ENCODE measurements around the gene ANGPTL4.
"Not testable (repeated sequence)": the region's sequence is repeated elsewhere in the genome, so short reads cannot be mapped to it uniquely, and the experiment has no call there.

ANGPTL4 gene

DNA sequence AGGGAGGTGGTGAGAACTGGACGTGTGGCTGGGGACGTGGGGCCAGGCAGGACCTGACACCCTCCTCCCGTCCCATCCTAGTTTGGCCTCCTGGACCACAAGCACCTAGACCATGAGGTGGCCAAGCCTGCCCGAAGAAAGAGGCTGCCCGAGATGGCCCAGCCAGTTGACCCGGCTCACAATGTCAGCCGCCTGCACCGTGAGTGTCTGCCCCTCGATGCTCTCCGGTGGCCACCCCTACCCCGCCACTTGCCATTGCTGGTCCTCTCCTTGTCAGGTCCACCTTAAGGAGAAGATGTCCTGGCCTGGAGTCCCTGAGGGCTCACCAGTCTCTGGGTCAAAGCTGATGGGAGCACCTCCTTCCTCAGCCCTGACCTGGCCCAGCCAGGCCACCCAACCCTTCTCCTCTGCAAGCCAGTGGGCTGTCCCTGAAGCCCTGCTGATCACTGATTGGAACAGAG lies 2.2 kb downstream of the ANGPTL4 start:
- no peak for DNase-seq

DNA sequence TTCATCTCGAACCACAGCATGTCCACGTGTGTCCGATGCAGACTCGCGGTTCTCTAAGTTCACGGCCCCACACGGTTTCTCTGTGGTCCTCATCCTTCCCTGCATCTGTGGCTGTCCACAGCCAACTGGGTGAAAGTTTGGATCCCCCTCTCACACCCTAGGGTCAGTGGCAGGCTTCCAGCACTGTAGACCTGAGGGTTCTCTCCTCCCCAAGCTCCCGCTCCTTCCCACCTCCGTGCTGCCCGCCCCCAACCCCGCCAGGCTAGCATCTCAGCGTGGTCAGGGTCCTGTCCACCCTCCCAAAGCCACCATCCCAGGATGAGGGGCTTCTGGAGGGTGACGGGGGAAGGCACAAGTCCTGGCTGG lies 3.0 kb downstream of the ANGPTL4 start:
- no peak for DNase-seq

DNA sequence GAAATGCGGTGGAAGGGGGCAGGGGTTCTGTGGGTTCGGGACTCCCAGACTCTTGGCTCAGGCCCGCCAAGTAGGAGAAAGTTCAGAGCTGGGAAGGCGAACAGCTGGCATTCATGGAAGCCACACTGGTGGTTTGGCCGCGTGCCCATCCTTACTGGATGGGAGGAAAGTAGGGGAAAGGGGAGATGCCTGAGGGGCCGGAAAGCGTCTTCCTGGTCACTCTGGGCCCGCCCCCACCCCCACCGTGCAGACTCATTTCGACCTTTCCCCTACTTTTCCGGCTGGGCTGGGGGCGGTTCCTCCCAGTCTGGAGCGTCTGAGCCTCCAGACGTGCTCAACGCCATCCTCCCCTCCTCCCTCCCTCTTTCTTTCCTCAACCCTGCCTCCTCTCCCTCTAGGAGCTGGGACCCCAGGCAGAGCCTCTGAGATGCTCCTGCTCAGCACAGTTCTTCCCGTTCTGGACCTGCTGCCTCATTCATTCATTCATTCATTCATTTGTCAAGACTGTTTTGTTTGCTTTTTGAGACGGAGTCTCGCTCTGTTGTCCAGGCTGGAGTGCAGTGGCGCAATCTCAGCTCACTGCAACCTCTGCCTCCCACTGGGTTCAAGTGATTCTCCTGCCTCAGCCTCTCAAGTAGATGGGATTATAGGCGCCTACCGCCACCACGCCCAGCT lies 3.5 kb downstream of the ANGPTL4 start:
- DNase-seq: peak; percentile 13

DNA sequence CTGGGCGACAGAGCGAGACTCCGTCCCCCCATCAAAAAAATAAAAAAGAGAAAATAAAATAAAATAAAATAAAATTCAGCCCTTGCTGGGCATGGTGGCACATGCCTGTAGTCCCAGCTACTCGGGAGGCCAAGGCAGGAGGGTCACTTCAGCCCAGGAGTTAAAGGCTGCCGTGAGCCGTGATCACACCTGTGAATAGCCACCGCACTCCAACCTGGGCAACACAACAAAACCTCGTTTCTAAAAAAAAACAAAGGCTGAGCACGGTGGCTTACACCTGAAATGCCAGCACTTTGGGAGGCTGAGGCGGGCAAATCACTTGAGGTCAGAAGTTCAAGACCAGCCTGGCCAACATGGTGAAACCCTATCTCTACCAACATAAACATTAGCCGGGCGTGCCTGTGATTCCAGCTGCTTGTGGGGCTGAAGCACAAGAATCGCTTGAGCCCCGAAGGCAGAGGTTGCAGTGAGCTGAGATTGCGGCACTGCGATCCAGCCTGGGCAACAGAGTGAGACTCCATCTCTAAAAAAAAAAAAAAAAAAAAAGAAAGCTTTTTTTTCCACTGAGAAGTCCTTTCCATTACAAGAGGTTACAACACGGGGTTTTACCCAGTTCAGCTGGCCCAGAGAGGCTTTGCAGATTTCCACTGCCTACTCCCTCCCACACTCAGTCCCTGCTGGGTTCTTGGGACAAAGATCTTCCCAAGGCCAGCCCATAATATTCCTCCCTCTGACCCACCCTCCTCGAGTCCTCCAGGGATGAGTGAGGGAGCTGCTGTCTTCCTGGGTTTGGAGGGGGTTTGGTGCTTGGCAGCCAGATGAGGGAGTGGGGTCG lies 6.4 kb downstream of the ANGPTL4 start:
- DNase-seq: no peak

DNA sequence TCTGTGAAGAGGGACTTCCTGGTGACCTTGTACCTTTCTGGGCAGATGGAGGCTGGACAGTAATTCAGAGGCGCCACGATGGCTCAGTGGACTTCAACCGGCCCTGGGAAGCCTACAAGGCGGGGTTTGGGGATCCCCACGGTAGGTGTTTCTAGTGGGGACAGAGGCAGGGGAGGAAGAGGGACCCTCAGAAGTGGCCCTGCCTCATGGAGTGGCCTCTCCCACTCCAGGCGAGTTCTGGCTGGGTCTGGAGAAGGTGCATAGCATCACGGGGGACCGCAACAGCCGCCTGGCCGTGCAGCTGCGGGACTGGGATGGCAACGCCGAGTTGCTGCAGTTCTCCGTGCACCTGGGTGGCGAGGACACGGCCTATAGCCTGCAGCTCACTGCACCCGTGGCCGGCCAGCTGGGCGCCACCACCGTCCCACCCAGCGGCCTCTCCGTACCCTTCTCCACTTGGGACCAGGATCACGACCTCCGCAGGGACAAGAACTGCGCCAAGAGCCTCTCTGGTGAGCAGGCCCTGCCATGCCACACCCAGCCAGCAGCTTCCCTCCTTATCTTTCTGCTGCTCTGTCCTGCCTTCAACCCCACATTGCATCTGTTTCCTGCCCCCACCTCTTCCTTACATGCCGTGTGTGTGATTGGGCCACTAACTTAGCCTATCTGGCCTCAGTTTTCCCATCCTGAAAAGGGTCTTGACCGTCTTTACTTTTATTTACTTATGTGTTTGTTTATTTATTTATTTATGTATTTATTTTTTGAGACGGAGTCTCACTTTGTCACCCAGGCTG lies 7.3 kb downstream of the ANGPTL4 start:
- no peak for DNase-seq

DNA sequence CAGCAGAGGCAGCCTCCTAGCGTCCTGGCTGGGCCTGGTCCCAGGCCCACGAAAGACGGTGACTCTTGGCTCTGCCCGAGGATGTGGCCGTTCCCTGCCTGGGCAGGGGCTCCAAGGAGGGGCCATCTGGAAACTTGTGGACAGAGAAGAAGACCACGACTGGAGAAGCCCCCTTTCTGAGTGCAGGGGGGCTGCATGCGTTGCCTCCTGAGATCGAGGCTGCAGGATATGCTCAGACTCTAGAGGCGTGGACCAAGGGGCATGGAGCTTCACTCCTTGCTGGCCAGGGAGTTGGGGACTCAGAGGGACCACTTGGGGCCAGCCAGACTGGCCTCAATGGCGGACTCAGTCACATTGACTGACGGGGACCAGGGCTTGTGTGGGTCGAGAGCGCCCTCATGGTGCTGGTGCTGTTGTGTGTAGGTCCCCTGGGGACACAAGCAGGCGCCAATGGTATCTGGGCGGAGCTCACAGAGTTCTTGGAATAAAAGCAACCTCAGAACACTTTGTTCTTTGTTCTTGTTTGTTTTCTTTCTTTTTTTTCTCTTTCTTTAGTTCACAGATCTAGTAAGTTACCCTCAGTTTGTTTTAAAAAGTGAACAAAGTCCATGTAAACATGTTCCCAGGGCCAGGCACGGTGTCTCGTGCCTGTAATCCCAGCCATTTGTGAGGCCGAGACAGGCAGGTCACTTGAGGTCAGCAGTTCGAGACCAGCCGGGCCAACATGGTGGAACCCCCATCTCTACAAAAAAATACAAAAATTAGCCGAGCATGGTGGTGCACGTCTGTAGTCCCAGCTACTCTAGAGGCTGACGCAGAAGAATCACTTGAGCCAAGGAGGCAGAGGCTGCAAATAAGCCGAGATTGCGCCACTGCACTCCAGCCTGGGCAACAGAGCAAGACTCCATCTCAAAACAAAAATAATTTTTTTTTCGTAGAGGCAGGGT lies 10.2 kb downstream of the ANGPTL4 start:
- DNase-seq: no peak

DNA sequence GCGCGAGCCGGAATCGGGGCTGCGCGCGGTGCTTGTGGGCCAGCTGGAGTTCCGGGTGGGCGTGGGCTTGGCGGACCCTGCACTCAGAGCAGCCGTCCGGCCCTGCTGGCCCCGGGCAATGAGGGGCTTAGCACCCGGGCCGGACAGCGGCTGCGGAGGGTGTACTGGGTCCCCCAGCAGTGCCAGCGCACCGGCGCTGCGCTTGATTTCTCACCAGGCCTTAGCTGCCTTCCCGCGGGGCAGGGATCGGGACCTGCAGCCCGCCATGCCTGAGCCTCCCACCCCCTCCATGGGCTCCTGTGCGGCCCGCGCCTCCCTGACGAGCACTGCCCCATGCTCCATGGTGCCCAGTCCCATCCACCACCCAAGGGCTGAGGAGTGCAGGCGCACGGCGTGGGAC lies 11.8 kb downstream of the ANGPTL4 start:
- DNase-seq: not testable (repeated sequence)

DNA sequence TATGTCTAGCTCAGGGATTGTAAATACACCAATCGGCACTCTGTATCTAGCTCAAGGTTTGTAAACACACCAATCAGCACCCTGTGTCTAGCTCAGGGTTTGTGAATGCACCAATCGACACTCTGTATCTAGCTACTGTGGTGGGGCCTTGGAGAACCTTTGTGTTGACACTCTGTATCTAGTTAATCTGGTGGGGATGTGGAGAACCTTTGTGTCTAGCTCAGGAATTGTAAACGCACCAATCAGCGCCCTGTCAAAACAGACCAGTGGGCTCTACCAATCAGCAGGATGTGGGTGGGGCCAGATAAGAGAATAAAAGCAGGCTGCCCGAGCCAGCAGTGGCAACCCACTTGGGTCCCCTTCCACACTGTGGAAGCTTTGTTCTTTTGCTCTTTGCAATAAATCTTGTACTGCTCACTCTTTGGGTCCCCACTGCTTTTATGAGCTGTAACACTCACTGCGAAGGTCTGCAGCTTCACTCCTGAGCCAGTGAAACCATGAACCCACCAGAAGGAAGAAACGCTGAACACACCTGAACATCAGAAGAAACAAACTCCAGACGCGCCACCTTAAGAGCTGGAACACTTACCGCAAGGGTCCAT lies 12.5 kb downstream of the ANGPTL4 start:
- not testable (repeated sequence) for DNase-seq

DNA sequence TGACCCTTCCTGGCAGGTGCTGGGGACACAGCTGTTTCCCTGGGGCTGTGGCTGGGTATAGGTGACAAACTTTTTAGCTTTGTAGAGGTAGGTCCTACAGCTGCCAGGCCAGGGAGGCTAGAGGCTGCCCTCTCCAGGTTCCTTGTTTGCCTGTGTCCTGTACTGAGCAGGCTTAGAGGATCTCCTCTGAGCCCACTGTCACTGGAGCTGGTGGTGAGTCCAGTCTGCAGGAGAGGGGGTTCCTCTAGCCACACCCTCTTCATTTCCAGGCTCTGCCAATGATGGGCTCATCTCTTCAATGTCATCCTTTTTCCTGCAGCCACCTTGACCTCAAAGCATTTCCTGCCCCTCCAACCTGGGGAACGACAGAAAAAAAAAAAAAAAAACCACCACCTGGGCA lies 13.6 kb downstream of the ANGPTL4 start:
- DNase-seq: no peak

DNA sequence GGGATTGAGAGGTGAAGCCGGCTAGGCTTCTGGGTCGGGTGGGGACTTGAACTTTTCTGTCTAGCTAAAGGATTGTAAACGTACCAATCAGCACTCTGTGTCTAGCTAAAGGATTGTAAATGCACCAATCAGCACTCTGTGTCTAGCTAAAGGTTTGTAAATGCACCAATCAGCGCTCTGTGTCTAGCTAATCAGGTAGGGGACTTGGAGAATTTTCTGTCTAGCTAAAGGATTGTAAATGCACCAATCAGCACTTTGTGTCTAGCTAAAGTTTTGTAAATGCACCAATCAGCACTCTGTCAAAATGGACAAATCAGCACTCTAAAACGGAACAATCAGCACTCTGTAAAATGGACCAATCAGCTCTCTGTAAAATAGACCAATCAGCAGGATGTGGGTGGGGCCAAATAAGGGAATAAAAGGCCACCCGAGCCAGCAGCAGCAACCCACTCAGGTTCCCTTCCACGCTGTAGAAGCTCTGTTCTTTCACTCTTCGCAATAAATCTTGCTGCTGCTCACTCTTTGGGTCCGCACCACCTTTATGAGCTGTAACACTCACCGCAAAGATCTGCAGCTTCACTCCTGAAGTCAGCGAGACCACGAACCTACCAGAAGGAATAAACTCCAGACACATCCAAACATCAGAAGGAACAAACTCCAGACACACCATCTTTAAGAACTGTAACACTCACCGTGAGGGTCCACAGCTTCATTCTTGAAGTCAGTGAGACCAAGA lies 15.4 kb downstream of the ANGPTL4 start:
- not testable (repeated sequence) for DNase-seq

DNA sequence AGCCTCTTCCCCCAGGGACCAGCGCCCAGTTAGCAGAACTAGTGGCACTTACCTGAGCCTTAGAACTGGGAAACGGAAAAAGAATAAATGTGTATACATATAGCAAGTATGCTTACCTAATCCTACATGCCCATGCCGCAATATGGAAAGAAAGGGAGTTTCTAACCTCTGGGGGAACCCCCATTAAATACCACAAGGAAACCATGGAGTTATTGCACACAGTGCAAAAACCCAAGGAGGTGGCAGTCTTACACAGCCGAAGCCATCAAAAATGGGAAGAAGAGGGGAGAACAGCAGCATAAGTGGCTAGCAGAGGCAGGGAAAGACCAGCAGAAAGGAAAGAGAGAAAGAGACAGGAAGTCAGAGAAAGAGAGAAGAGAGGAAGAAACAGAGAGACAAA lies 20.6 kb downstream of the ANGPTL4 start:
- not testable (repeated sequence) for DNase-seq

DNA sequence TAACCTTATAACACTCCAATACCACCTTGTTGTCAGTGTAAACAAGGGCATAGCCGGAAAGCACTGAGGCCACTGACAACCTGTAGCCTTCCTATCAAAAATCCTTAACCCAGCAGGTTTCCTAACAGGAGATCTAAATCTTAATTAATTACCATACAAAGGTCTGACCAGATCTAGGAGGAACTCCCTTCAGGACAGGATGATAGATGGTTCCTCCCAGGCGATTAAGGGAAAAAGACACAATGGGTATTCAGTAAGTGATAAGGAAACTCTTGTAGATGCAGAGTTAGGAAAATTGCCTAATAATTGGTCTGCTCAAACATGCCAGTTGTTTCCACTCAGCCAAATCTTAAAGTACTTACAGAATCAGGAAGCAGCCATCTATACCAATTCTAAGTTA lies 21.1 kb downstream of the ANGPTL4 start:
- not testable (repeated sequence) for DNase-seq

DNA sequence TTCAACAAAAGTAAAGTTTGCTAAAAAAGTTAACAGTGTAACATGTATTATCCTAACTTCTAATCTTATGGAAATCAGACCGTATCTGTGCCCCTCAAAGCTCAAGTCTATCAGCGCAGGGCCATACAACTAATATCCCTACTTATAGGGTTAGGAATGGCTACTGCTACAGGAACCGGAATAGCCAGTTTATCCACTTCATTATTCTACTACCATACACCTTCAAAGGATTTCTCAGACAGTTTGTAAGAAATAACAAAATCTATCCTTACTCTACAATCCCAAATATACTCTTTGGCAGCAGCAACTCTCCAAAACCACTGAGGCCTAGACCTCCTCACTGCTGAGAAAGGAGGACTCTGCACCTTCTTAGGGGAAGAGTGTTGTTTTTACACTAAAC lies 21.6 kb downstream of the ANGPTL4 start:
- not testable (repeated sequence) for DNase-seq

DNA sequence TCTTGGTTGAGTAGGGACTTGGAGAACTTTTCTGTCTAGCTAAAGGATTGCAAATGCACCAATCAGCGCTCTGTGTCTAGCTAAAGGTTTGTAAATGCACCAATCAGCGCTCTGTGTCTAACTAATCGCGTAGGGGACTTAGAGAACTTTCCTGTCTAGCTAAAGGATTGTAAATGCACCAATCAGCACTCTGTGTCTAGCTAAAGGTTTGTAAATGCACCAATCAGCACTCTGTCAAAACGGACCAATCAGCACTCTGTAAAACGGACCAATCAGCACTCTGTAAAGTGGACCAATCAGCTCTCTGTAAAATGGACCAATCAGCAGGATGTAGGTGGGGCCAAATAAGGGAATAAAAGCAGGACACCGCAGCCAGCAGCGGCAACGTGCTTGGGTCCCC lies 22.5 kb downstream of the ANGPTL4 start:
- not testable (repeated sequence) for DNase-seq

DNA sequence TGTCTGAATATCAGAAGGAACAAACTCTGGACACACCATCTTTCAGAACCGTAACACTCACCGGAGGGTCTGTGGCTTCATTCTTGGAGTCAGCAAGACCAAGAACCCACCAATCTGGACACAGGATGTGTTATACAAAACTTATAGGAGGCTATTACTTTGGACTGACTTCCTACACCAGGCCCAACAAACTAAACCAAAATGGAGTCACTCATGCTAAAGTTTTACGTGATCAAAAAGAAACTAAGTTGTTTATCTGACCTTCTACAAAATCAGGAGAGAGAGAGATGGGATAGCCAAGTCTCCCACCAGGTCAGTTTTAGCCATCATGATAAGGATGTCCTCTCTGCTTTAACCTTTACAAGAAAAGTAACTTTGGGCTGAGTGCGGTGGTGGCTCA lies 23.0 kb downstream of the ANGPTL4 start:
- DNase-seq: no peak

DNA sequence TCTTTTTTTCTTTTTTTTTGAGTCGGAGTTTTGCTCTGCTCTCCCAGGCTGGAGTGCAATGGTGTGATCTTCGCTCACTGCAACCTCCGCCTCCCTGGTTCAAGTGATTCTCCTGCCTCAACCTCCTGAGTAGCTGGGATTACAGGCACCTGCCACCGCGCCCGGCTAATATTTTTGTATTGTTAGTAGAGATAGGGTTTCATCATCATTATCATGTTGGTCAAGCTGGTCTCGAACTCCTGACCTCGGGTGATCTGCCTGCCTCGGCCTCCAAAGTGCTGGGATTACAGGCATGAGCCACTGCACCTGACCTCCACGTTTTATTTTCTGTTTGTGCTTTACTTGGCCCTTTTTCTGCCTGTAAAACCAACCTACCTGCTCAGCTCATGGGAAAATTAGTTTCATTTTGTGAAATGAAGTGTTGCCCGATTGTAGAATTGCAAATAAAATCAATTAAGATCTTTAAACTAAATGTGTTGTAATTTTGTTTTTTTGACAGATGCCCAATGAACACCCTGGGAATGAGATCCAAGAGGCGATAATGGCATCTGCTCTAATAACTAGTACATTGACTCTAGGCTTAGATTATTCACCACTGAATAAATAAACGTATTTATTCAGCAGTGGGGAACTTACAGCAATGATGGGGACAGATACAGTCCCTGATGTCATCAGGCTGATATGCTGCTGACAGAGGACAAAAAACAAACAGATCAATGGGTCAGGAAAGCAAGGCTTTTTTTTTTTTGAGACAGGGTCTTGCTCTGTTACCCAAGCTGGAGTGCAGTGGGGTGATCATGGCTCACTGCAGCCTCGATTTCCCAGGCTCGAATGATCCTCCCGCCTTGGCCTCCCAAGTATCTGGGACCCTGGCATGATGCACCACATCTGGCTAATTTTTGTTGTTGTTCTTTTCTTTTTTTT lies 24.0 kb downstream of the ANGPTL4 start:
- peak; percentile 76 for DNase-seq

DNA sequence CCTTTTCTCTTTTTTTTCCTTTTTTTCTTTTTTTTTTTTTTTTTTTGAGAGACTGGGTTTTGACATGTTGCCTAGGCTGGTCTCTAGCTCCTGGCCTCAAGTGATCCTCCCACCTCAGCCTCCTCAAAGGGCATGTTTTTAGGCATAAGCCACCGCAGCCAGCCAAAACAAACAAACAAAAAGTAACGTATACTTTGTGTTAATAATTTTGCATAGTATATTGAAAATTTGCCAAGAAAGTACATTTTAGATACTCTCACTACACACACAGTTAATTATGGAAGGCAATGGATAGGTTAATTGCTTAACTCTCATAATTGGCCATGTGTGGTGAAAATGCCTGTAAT lies 24.6 kb downstream of the ANGPTL4 start:
- DNase-seq: no peak

DNA sequence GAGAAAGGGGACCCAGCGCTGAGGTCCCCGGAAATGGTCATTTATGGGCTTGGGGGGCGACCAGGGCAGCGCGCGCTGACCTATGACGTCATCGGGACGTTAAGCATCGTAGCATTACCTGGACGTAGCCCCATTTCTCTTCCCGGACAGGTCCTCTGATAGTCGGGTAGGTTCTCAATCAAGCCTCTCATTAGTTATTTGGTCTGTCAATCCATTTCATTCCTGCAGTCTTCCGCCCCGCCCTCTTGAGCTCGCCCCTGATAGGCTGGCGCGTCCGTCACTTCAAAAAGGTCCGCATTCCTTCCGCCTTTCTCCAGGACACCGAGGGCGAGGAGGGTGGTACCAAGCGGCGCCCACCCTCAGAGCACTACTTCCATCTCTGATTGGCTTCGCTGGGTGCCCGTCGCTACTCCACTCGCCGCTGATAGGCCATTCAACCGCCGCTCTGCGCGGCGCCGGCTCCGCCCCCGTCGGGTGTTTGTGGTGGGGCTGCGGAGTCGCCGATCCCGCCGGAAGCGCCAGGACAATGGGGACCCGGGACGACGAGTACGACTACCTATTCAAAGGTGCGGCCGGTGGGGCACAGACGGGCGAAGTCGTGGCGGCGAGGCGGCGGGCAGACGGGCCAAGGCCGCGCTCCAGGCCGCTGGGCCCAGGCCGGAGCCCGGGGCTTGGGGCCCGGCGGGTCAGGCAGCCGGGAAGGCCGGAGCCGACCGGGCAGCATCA lies 26.1 kb downstream of the ANGPTL4 start, which contains the start of gene RAB11B:
Gene RAB11B (plus strand): TSS at position 470 of the 726 bp plus-strand sequence. CDS start 57 bp downstream, at position 527.
- DNase-seq: peak; percentile 100

DNA sequence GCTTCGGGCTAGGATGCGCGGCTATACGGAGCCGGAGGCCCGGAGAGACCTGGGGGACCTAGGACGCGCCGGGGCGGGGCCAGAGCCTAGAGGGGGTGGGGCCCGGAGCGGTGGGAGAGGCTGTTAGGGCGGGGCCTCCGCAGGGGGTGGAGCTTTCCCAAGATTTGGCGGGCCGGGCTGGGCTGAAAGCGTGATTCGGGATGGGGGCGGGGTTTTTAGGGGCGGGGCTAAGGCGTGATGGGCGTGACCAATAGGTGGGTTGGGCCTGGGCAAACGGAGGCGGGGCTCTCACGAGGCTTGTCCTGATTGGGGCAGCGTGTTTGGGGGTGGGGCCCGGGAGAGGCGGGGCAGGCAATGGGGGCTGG lies 26.6 kb downstream of the ANGPTL4 start:
- DNase-seq: peak; percentile 46

Measured in SHP77 treated with DMSO at 0.1 percent for 48 hours (cell line).